H9 (cell line): ENCODE data around the gene CLIC3. TPM values are rescaled to one million over a fixed set of nuclear protein-coding genes. Genes with fewer than 3 reads are reported as not detected.

Experiments used
- DNase-seq: peaks from one replicate; pipeline ENCODE4 v3.0.0-alpha.2; 2017
- H2AFZ ChIP-seq: one replicate; pipeline ENCODE4 v1.6.1; 2013; ENCODE audit warnings: mild to moderate bottlenecking, low read length, control low read depth, moderate library complexity
- H2AK5ac ChIP-seq: 2 replicates; pipeline ENCODE4 v1.6.1; 2013; ENCODE audit warnings: low read length, control low read depth, mixed read lengths; ENCODE audit not compliant: insufficient read length
- H2BK120ac ChIP-seq: one replicate; pipeline ENCODE4 v1.6.1; 2013; ENCODE audit warnings: low read depth, mild to moderate bottlenecking, low read length, control low read depth, inconsistent platforms; ENCODE audit not compliant: poor library complexity, severe bottlenecking
- H2BK12ac ChIP-seq: 2 replicates; pipeline ENCODE4 v1.6.1; 2013; ENCODE audit warnings: low read length, control low read depth, mixed read lengths, low read depth; ENCODE audit not compliant: insufficient read length
- H2BK15ac ChIP-seq: 2 replicates; pipeline ENCODE4 v1.6.1; 2013; ENCODE audit warnings: low read depth, low read length, control low read depth
- H2BK20ac ChIP-seq: one replicate; pipeline ENCODE4 v1.6.1; 2013; ENCODE audit warnings: low read depth, mild to moderate bottlenecking, low read length, control low read depth, inconsistent platforms; ENCODE audit not compliant: poor library complexity, severe bottlenecking
- H2BK5ac ChIP-seq: 2 replicates; pipeline ENCODE4 v1.6.1; 2013; ENCODE audit warnings: low read length, control low read depth, mixed read lengths; ENCODE audit not compliant: insufficient read length
- H3K14ac ChIP-seq: 2 replicates; pipeline ENCODE4 v1.6.1; 2013; ENCODE audit warnings: low read length, control low read depth; ENCODE audit not compliant: insufficient read depth
- H3K18ac ChIP-seq: 2 replicates; pipeline ENCODE4 v1.6.1; 2013; ENCODE audit warnings: low read depth, mild to moderate bottlenecking, mixed read lengths, low read length, control low read depth; ENCODE audit not compliant: insufficient read length
- H3K23ac ChIP-seq: 2 replicates; pipeline ENCODE4 v1.6.1; 2013; ENCODE audit warnings: low read length, control low read depth, mixed read lengths, low read depth; ENCODE audit not compliant: insufficient read length
- H3K23me2 ChIP-seq: 2 replicates; pipeline ENCODE4 v1.6.1; 2013; ENCODE audit warnings: low read depth, mild to moderate bottlenecking, mixed read lengths, low read length, control low read depth; ENCODE audit not compliant: insufficient read length, poor library complexity, severe bottlenecking
- H3K27ac ChIP-seq: 2 replicates; pipeline ENCODE4 v1.5.1; 2013; ENCODE audit warnings: low read length, control low read depth, mixed read lengths, low read depth; ENCODE audit not compliant: insufficient read length
- H3K27me3 ChIP-seq: 2 replicates; pipeline ENCODE4 v1.6.1; 2013; ENCODE audit warnings: low read length, control low read depth, inconsistent platforms; ENCODE audit not compliant: insufficient read depth
- H3K4ac ChIP-seq: 2 replicates; pipeline ENCODE4 v1.6.1; 2013; ENCODE audit warnings: low read depth, mild to moderate bottlenecking, control low read depth, inconsistent platforms, low read length, moderate library complexity
- H3K4me1 ChIP-seq: 2 replicates; pipeline ENCODE4 v1.6.1; 2013; ENCODE audit warnings: low read length, control low read depth, inconsistent platforms; ENCODE audit not compliant: insufficient read depth
- H3K4me2 ChIP-seq: 2 replicates; pipeline ENCODE4 v1.6.1; 2013; ENCODE audit warnings: low read length, control low read depth, mixed read lengths; ENCODE audit not compliant: insufficient read length, insufficient read depth
- H3K56ac ChIP-seq: 2 replicates; pipeline ENCODE4 v1.6.1; 2013; ENCODE audit warnings: low read depth, mild to moderate bottlenecking, mixed read lengths, low read length, control low read depth; ENCODE audit not compliant: insufficient read length
- H3K79me1 ChIP-seq: 2 replicates; pipeline ENCODE4 v1.6.1; 2013; ENCODE audit warnings: low read depth, mild to moderate bottlenecking, moderate library complexity, low read length, control low read depth, inconsistent platforms; ENCODE audit not compliant: insufficient read depth, poor library complexity, severe bottlenecking
- H3K79me2 ChIP-seq: 2 replicates; pipeline ENCODE4 v1.6.1; 2013; ENCODE audit warnings: low read length, control low read depth, inconsistent platforms; ENCODE audit not compliant: insufficient read depth
- H3K9ac ChIP-seq: 2 replicates; pipeline ENCODE4 v1.6.1; 2013; ENCODE audit warnings: low read length, control low read depth, mixed read lengths; ENCODE audit not compliant: insufficient read length; ENCODE audit errors: extremely low read depth
- H3K9me3 ChIP-seq: one replicate; pipeline ENCODE4 v1.6.1; 2013; ENCODE audit warnings: low read depth, low read length, inconsistent platforms; ENCODE audit not compliant: control insufficient read depth
- H3T11ph ChIP-seq: one replicate; pipeline ENCODE4 v1.6.1; 2013; ENCODE audit warnings: mild to moderate bottlenecking, low read length, control low read depth, inconsistent platforms
- H4K20me1 ChIP-seq: one replicate; pipeline ENCODE4 v1.6.1; 2013; ENCODE audit not compliant: control insufficient read depth, insufficient read length, insufficient read depth
- H4K5ac ChIP-seq: 2 replicates; pipeline ENCODE4 v1.6.1; 2013; ENCODE audit warnings: low read depth, mild to moderate bottlenecking, mixed read lengths, low read length, control low read depth; ENCODE audit not compliant: insufficient read length
- H4K8ac ChIP-seq: replicated peaks from 2 replicates; pipeline ENCODE4 v1.6.1; 2013; ENCODE audit warnings: low read length, control low read depth, mixed read lengths, low read depth; ENCODE audit not compliant: insufficient read length
- H4K91ac ChIP-seq: 2 replicates; pipeline ENCODE4 v1.6.1; 2013; ENCODE audit warnings: low read depth, mild to moderate bottlenecking, moderate library complexity, mixed read lengths, low read length, control low read depth; ENCODE audit not compliant: insufficient read length
- H3K27ac Mint-ChIP-seq, 3 experiments: 2 replicates in 2 of 3; 3 replicates in 1 of 3; pipeline ENCODE4 v1.8.0; 2020 to 2021; ENCODE audit warnings: mixed read lengths in 3 of 3, mild to moderate bottlenecking in 1 of 3, moderate library complexity in 1 of 3
- H3K27me3 Mint-ChIP-seq: 2 replicates; pipeline ENCODE4 v1.8.0; 2021; ENCODE audit warnings: low read depth, mild to moderate bottlenecking, moderate library complexity, mixed read lengths
- H3K36me3 Mint-ChIP-seq, 3 experiments: 2 replicates in 2 of 3; 3 replicates in 1 of 3; pipeline ENCODE4 v1.8.0; 2020 to 2021; ENCODE audit warnings: low read depth in 3 of 3, mixed read lengths in 3 of 3; ENCODE audit not compliant: insufficient read depth in 1 of 3
- H3K4me1 Mint-ChIP-seq, 2 experiments: 2 replicates each; pipeline ENCODE4 v1.8.0; 2020; ENCODE audit warnings: mixed read lengths in 2 of 2
- H3K4me3 Mint-ChIP-seq, 2 experiments: 2 replicates in 1 of 2; 3 replicates in 1 of 2; pipeline ENCODE4 v1.8.0; 2020 to 2021; ENCODE audit warnings: mild to moderate bottlenecking in 2 of 2, mixed read lengths in 2 of 2, moderate library complexity in 1 of 2
- H3K9me3 Mint-ChIP-seq, 2 experiments: 2 replicates in 1 of 2; 3 replicates in 1 of 2; pipeline ENCODE4 v1.8.0; 2020; ENCODE audit warnings: mild to moderate bottlenecking in 2 of 2, mixed read lengths in 2 of 2, moderate library complexity in 1 of 2
- CTCF ChIP-seq: fragments of 200-600 bp; sonication (generic); conservative IDR thresholded peaks from 3 replicates; pipeline ENCODE4 v1.8.0; 2021; ENCODE audit warnings: antibody characterized with exemption, mild to moderate bottlenecking
- WGBS: extraction: QIAGEN DNeasy Blood & Tissue Kit; methylation state at CpG from one replicate; pipeline ENCODE4 v1.1.7; 2013; ENCODE audit warnings: missing lambda C conversion rate, low lambda C conversion rate, mixed read lengths; ENCODE audit not compliant: insufficient read length; ENCODE audit errors: extremely low coverage; 5-methylcytosine and 5-hydroxymethylcytosine counted together
- total RNA-seq: library from RNA; stranded (reverse); gene quantifications from 2 replicates; pipeline ENCODE4 v1.2.1, GENCODE V29; 2021

Gene CLIC3
- total RNA-seq, 1 experiment from 2014 or later: 0.31 TPM

- WGBS: no CpG with 5 or more reads among the region's 36 CpGs
- H2BK15ac ChIP-seq: no peak overlapping the region
- H3K18ac ChIP-seq: no peak overlapping the region
- H4K91ac ChIP-seq: no peak overlapping the region
- H3K9me3 ChIP-seq: no peaks in the 10 kb centered on the region
- Mint-ChIP-seq H3K36me3 (peaks cover 4 to 13% (median 8%) of the 10 kb centered on the region in 3 experiments; a peak in 5 of 7 replicates), H3K4me3 (no peak overlapping the region), H3K27me3 (no peaks in the 10 kb centered on the region; the same call in 1 of the 2 replicates), H3K9me3 (no peaks in the 10 kb centered on the region), H3K27ac (no peak overlapping the region), H3K4me1 (no peaks in the 10 kb centered on the region; a peak in 1 of 4 replicates)
- no peaks in the 10 kb centered on the region for H3K79me2 ChIP-seq
- no peaks in the 10 kb centered on the region for H3K79me1 ChIP-seq
- H3K56ac ChIP-seq: no peak overlapping the region
- H3K4me2 ChIP-seq: no peak overlapping the region
- H2BK12ac ChIP-seq: no peak overlapping the region
- no peaks in the 10 kb centered on the region for H3K4me1 ChIP-seq
- no peak for DNase-seq
- no peak overlapping the region for H4K8ac ChIP-seq
- no peak overlapping the region for H3K14ac ChIP-seq
- no peak overlapping the region for H2AFZ ChIP-seq
- no peak overlapping the region for H3K27ac ChIP-seq
- TF ChIP-seq CTCF: no peak
- no peak overlapping the region for H3T11ph ChIP-seq
- no peaks in the 10 kb centered on the region for H3K23me2 ChIP-seq
- H3K27me3 ChIP-seq: no peaks in the 10 kb centered on the region
- H4K5ac ChIP-seq: no peak overlapping the region
- no peak overlapping the region for H2BK20ac ChIP-seq
- no peak overlapping the region for H2BK120ac ChIP-seq
- peaks cover 2% of the 10 kb centered on the region for H4K20me1 ChIP-seq
- H2BK5ac ChIP-seq: no peak overlapping the region
- no peak overlapping the region for H3K4ac ChIP-seq
- no peak overlapping the region for H2AK5ac ChIP-seq
- no peak overlapping the region for H3K23ac ChIP-seq
- H3K9ac ChIP-seq: no peak overlapping the region
These were observed 18.6 kb upstream of the CLIC3 start for GRCh38 chr9:137014776-137015539.
